Activated naive CD8-positive, alpha-beta T cell treated with anti-CD3 and anti-CD28 coated beads, Interleukin-2, amount 50 U/mL, for 16 hours (primary cell): ENCODE measurements around the gene ARHGAP26.

Source experiments
- DNase-seq: peaks from one replicate; pipeline ENCODE4 v3.0.0-alpha.2; 2020; ENCODE audit warnings: low read depth, low spot score

Gene ARHGAP26

GRCh38 chr5:143238620-143239019, 468.4 kb downstream of the ARHGAP26 start:
- no peak for DNase-seq

- no peak for DNase-seq
Measured at GRCh38 chr5:143239882-143240518, 469.8 kb downstream of the ARHGAP26 start.

- no peak for DNase-seq
Measured at GRCh38 chr5:143241892-143242291, 471.7 kb downstream of the ARHGAP26 start.

- DNase-seq, result no peak
Measured at GRCh38 chr5:143243103-143243502, 472.9 kb downstream of the ARHGAP26 start.

- DNase-seq, result no peak
Measured at GRCh38 chr5:143244000-143244736, 474.0 kb downstream of the ARHGAP26 start.

GRCh38 chr5:143244990-143245389, 474.8 kb downstream of the ARHGAP26 start:
- DNase-seq, result no peak

- no peak for DNase-seq
Measured at GRCh38 chr5:143245929-143246561, 475.9 kb downstream of the ARHGAP26 start.

GRCh38 chr5:143247134-143247815, 477.1 kb downstream of the ARHGAP26 start:
- no peak for DNase-seq

GRCh38 chr5:143248391-143248790, 478.2 kb downstream of the ARHGAP26 start:
- DNase-seq, result no peak

- DNase-seq, result no peak
Measured at GRCh38 chr5:143248822-143249579, 478.8 kb downstream of the ARHGAP26 start.

- DNase-seq, result no peak
Measured at GRCh38 chr5:143249851-143250250, 479.7 kb downstream of the ARHGAP26 start.

- DNase-seq, result no peak
Measured at GRCh38 chr5:143251190-143251589, 481.0 kb downstream of the ARHGAP26 start.

GRCh38 chr5:143251946-143252345, 481.8 kb downstream of the ARHGAP26 start:
- DNase-seq, result no peak

- no peak for DNase-seq
Measured at GRCh38 chr5:143254819-143255218, 484.6 kb downstream of the ARHGAP26 start.

- DNase-seq, result no peak
Measured at GRCh38 chr5:143258559-143259253, 488.5 kb downstream of the ARHGAP26 start.

GRCh38 chr5:143259254-143259605, 489.1 kb downstream of the ARHGAP26 start:
- no peak for DNase-seq

- no peak for DNase-seq
Measured at GRCh38 chr5:143261748-143262392, 491.7 kb downstream of the ARHGAP26 start.

GRCh38 chr5:143262393-143263174, 492.4 kb downstream of the ARHGAP26 start:
- DNase-seq, result no peak

- DNase-seq, result no peak
Measured at GRCh38 chr5:143263272-143263810, 493.2 kb downstream of the ARHGAP26 start.
